ENCODE results near the gene TCIRG1. TPM values are rescaled to one million over a fixed set of nuclear protein-coding genes. Genes with fewer than 3 reads are reported as not detected.
"Not testable (repeated sequence)": the region's sequence is repeated elsewhere in the genome, so short reads cannot be mapped to it uniquely, and the experiment has no call there.

The TCIRG1 gene
- polyA plus RNA-seq, 4 donors = 17.6 to 28.9 (median 20.6) TPM

DNA sequence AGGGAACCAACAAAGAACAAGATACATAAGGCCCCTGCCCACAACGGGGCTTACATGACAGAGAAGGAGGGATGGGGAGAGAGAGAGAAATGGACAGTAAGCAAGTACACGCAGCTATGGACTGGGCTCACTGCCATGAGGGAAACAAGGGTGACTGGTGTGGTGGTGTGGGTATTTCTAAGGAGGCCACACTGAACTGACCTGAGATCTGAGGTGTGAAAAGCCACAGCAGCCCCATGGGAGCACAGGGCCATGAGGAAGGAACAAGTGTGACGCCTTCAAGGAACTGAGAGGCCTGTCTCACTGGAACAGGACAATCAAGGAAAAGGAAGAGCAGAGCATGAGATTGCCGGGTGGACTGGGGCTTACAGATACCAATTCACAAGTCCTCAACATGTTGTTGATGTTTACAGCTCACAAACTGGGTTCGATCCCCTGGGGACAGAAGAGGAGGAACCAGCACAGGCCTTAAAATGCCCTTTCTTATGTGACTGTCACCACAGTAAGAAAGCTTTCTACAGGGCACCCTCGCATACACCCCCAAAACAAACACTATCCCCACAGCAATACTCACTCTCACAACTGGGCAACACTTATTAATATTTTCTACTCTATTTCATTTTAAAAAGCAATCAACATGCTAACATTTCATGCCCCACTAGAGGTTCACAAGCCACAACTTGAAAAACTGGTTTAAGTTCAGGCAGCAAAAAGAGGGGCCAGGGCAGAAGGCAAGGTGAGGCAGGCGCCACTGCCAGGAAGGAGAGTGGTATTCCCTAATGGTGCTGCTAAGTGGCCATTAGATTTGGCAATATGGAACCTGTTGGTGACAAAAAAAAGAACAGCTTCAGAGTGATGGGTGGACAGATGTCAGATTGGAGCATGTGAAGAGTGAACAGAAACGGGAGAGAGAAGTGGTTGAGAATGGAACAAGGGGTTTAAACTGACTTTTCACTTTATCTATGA lies 39.1 kb downstream of the TCIRG1 start:
- DNase-seq (ENCODE audit: low read depth in 4 of 4, low spot score in 3 of 4) = no peak

DNA sequence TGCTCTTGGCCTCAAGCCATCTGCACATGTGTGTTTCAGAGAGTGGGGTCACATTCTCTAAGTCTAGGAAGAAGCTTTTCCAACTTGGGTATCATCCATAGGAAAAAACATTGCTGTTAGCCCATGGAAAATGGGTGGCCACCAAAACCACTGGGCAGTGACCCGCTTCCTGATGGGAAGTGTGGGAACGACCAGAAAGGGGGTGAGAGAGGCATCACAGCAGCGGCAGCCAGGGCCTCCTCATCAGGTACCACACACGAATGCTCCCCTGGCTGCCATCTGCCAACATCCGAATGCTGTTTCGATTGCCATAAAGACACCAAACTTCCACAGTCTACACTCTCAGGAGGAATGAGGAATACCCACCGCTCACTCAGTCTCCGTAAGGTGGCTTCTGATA lies 42.0 kb downstream of the TCIRG1 start:
- no peak for DNase-seq (ENCODE audit: low read depth in 4 of 4, low spot score in 3 of 4)

DNA sequence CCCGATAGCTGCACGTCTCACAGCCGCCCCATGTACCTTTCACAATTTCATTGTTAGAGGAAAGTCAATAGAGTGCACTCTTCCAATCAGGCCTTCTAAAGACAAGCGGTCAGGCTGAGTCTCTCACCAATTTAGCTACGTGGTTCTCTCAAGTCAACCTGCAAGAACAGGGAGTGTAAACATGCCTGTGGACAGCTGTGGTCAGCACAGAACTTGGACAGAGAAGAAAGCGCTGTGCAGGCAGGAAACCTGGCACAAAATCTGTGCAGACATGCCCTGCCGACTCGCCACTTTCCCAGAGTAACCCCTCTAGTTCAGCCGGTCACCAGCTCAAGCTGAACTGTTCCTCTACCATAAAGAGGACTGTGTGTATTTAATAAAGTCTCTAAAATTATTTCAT lies 42.9 kb downstream of the TCIRG1 start:
- DNase-seq (ENCODE audit: low read depth in 4 of 4, low spot score in 3 of 4) = no peak

DNA sequence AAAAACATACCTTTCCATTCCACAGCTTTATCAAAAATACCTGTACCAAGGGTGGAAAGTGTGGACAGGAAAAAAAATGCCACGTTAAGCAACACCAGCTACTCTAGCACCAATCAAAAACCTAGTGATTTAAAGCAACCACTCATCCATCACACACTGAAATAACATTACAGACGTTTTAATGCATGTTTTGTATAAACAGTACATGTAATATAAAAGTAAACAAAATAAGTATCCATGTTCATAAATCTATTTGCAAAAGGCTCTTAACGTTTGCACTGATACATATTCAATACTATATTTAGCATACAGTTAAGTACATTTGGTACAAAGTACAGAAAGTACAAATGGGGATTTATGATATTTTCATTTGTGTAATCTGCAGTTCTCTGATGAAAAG lies 43.7 kb downstream of the TCIRG1 start:
- no peak for DNase-seq (ENCODE audit: low read depth in 4 of 4, low spot score in 3 of 4)

DNA sequence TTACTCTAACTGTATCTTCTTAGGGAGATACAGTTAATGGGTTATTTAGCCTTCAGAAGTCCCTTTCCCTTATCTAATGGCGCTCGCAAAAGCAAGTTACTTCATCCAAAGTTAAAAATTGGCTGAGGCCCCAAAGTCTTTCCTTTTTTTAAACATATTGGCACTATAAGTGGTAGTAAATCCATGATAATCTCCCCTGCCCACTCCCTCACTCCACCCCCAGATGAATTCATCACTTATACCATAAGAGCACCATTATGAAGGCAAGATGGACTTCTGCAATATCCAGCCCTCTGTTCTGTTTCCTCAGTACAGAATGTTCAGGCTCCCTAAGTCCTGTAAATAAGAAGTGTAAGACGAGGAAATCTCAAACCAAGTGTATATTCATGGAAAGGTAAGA lies 44.7 kb downstream of the TCIRG1 start:
- DNase-seq (ENCODE audit: low read depth in 4 of 4, low spot score in 3 of 4) = no peak

DNA sequence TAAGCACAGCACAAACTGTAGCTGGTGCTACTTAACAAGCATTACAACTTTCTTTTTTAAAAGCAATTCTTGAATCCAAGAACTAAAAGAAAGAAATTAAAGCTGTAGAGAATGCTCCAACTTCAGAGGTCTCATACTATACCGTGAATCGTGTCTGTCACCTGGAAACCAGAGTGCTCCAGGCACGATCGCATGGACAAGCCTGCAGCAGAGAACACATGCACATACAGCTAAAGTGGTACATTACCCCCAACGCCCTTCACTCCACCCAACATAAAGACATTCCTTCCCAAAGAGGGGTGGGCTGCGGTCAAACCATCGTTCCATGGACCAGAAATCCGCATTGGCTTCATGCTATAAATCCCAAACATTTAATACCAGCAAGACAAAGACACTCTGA lies 50.9 kb downstream of the TCIRG1 start:
- DNase-seq (ENCODE audit: low read depth in 4 of 4, low spot score in 3 of 4) = no peak

DNA sequence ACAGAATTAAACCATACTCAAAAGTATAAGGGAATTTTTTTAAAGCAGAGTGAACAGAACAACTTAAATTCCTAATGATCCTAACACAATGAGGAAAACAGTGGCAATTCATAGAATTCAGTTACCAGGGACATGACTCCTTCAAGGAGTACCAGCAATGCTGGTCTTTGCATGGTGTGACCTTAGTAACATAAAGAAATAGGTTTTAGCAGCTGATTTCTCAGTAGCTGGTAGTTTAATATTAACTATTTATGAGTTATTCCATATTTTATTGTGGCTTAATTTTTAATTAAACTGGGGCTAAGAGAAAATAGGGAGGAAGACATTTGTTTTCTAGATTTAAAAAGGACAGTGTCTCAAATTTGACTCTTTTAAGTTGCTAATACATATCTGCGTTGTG lies 51.5 kb downstream of the TCIRG1 start:
- DNase-seq (ENCODE audit: low read depth in 4 of 4, low spot score in 3 of 4) = no peak

DNA sequence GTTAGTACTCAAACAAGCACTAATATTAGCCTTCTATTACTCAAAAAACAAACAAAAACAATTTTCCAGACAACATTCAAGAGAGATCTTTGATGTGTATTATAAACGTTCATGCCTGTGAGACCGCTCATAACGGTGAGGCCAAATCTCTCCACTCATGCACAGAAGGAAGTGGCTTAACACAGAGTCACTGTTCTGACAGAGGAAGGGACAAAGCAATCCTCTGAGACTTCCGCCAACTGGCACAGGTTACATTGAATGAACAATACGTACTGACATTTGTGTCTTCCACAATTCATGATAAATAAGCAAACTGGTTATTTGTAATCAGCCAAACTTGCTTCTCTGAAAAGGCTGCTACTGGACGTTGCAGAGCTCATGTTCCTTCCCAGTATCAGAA lies 51.9 kb downstream of the TCIRG1 start:
- DNase-seq (ENCODE audit: low read depth in 4 of 4, low spot score in 3 of 4) = no peak

DNA sequence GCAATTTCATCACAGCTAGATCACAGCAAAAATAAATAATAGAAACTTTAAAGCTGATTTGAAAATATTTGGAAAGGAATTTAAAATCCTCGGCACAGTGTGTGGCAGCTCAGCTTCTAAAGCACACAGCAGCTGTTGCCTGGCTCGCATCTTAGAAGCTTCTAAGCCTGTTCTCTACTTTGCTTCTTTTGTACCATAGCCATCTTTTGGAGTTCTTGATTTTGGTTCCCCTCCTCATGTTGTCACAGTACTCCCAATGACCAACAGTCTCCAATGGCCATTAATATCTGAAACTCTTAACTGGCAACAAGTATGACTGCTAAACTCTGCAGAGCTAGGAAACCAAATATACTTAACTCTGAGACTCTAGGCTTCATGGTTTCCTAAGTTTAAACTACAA lies 53.6 kb downstream of the TCIRG1 start:
- no peak for DNase-seq (ENCODE audit: low read depth in 4 of 4, low spot score in 3 of 4)

DNA sequence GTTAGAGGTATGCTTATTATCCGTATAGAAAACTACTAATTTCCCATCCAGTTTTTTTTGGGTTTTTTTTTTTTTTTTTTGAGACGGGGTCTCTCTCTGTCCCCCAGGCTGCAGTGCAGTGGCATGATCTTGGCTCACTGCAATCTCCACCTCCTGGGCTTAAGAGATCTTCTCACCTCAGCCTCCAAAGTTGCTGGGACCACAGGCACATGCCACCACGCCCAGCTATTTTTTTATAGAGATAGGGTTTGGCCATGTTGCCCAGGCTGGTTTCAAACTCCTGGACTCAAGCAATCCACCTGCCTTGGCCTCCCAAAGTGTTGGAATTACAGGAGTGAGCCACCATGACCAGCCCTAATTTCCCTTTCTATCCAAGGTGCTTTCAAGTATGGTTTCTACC lies 54.1 kb downstream of the TCIRG1 start:
- not testable (repeated sequence) for DNase-seq (ENCODE audit: low read depth in 4 of 4, low spot score in 3 of 4)

DNA sequence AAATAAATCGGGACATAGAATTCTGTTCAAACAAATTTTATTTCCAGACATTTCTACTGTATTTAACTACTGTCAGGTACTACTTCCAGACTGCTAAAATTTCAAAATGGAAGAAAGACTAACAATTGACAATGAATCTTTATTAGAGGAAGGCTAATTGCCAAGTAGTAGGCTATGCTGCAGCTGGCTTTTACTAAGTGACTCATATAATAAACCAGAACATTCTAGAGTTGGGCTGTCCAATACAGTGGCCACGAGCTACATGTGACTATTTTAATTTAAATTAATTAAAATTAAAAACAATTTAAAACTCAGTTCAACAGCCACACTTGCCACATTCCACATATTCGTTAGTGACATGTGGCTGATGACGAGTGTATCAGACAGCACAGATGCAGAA lies 54.7 kb downstream of the TCIRG1 start:
- DNase-seq (ENCODE audit: low read depth in 4 of 4, low spot score in 3 of 4) = no peak

DNA sequence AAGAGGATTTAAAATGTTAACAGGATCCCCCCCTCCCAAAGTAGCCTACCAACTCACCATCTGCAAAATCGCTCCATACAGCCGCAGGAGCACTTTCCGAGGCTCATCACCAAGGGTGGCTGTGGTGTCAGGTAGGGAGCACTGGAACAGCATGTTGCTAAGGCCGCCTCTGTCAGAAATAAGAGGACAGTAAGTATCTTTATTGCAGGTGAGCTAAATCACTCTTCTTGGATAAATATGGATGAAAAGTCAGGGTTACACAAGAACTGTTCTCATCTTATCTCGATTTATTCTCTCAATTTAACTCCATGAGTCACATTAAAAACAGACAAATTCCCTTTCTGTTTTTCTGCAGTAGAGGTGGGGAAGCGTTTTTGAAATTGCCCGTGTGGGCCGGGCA lies 58.1 kb downstream of the TCIRG1 start:
- DNase-seq (ENCODE audit: low read depth in 4 of 4, low spot score in 3 of 4) = no peak

DNA sequence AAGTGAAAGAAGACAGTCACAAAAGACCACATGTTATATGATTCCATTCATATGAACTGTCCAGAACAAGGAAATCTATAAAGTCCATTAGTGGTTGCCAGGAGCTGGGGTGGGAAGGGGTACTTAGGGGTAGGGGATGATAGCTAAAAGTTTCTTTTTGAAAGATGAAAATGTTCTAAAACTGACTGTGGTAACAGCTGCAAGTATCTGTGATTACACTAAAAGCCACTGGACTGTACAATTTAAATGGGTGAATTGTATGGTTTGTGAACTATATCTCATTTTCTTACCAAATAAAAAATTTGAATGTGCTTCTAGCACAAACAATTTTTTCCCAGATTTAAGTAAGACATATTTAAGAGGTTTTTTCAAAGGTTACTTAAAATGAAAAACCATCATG lies 60.2 kb downstream of the TCIRG1 start:
- DNase-seq (ENCODE audit: low read depth in 4 of 4, low spot score in 3 of 4) = no peak

DNA sequence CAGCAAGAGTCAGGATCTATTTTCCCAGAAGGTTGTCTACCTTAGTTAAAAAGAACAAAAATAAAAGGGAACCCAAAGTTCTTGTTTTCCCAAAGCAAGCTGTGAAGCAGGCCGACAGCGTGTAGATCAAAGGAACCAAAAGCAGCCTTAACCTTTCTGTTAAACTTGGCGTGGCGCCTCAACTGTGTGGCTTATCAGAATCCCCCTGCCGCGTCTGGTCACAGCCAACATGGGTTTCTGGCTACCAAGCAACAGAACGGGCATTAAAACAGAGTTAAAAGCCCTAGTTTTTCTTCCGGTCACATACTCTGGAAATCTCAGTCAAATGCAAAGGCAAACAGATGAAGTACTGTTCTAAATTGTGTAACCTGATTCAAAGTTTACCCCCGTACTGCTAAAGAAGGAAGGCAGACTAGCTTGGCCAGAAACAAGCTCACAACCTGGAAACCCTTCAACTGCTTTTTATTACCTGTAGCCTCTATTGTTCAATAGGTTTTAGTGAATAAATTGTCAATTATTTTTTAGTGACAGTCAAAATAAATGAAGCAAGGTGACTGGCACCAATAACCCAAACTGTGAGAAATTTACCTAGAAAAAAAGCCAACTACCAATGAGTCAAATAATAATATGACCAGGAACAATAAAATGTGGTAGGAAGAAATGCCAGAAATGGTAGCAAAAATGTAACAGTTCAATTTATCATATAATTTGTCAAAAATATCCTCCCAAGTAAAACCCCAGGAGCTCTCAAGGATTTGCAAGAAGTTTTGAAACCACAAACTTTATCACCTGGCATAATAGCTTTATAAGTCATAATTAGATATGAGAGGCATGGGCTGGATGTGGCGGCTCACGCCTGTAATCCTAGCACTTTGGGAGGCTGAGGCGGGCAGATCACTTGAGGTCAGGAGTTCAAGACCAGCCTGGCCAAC lies 60.9 kb downstream of the TCIRG1 start:
- DNase-seq (ENCODE audit: low read depth in 4 of 4, low spot score in 3 of 4) = no peak

Other genes starting within 250 kb of the TCIRG1 start
- gene UNC93B1, start 34.9 kb upstream of the TCIRG1 start, polyA plus RNA-seq (ENCODE audit: insufficient read length in 4 of 4) = 10 to 100 TPM in 1 of 4 donors, 1 to 10 TPM in 3; 8.0 to 13.8 (median 9.4) TPM
- 1 to 10 TPM; 1.5 to 3.0 (median 2.2) TPM for gene ALDH3B1, start 28.7 kb upstream of the TCIRG1 start, polyA plus RNA-seq (ENCODE audit: insufficient read length in 4 of 4)
- 100 to 1,000 TPM in 1 of 4 donors, 10 to 100 TPM in 3; 72.0 to 122 (median 81.9) TPM for gene NDUFS8, start 8.3 kb upstream of the TCIRG1 start, polyA plus RNA-seq (ENCODE audit: insufficient read length in 4 of 4)
- 10 to 100 TPM; 30.7 to 48.7 (median 32.0) TPM for gene CHKA, start 82.4 kb downstream of the TCIRG1 start, polyA plus RNA-seq (ENCODE audit: insufficient read length in 4 of 4)
- gene KMT5B, start 174.3 kb downstream of the TCIRG1 start, polyA plus RNA-seq (ENCODE audit: insufficient read length in 4 of 4) = 10 to 100 TPM; 61.7 to 83.1 (median 80.9) TPM
- gene C11orf24, start 232.9 kb downstream of the TCIRG1 start, polyA plus RNA-seq (ENCODE audit: insufficient read length in 4 of 4) = 10 to 100 TPM; 24.7 to 27.5 (median 26.4) TPM

Data from right renal pelvis (tissue), 4 donors.